ENCODE data around the gene CELSR2.
A peak's percentile ranks its signal among the peaks of the same experiment; 100 is the strongest.

Gene CELSR2

DNA sequence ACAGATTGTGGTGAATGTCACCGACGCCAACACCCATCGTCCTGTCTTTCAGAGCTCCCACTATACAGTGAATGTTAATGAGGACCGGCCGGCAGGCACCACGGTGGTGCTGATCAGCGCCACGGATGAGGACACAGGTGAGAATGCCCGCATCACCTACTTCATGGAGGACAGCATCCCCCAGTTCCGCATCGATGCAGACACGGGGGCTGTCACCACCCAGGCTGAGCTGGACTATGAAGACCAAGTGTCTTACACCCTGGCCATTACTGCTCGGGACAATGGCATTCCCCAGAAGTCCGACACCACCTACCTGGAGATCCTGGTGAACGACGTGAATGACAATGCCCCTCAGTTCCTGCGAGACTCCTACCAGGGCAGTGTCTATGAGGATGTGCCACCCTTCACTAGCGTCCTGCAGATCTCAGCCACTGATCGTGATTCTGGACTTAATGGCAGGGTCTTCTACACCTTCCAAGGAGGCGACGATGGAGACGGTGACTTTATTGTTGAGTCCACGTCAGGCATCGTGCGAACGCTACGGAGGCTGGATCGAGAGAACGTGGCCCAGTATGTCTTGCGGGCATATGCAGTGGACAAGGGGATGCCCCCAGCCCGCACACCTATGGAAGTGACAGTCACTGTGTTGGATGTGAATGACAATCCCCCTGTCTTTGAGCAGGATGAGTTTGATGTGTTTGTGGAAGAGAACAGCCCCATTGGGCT is 3.0 kb downstream of the CELSR2 start:
- DNase-seq (ENCODE audit: low read depth) = no peak

DNA sequence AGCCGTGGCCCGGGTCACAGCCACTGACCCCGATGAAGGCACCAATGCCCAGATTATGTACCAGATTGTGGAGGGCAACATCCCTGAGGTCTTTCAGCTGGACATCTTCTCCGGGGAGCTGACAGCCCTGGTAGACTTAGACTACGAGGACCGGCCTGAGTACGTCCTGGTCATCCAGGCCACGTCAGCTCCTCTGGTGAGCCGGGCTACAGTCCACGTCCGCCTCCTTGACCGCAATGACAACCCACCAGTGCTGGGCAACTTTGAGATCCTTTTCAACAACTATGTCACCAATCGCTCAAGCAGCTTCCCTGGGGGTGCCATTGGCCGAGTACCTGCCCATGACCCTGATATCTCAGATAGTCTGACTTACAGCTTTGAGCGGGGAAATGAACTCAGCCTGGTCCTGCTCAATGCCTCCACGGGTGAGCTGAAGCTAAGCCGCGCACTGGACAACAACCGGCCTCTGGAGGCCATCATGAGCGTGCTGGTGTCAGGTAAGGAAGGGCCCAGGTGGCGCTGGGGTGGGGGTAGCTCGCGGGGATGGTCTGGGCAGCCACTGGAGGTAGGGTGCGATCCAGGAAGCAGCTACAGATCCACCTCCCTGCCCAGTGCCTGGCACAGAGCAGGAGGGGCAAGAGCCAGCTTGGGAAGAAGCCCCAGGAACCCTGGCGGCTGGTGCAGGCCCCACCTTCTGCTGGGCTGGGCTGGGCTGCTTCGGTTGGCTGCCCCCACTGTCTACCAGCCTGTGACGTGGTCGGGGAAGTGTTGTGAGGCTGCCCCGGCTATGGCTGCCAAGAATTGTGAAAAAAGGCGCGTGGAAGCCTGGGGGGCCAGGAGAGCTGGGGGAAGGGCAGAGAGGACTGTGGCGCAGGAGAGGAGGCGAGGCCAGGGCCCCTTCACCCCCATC is 3.8 kb downstream of the CELSR2 start:
- DNase-seq (ENCODE audit: low read depth) = no peak

DNA sequence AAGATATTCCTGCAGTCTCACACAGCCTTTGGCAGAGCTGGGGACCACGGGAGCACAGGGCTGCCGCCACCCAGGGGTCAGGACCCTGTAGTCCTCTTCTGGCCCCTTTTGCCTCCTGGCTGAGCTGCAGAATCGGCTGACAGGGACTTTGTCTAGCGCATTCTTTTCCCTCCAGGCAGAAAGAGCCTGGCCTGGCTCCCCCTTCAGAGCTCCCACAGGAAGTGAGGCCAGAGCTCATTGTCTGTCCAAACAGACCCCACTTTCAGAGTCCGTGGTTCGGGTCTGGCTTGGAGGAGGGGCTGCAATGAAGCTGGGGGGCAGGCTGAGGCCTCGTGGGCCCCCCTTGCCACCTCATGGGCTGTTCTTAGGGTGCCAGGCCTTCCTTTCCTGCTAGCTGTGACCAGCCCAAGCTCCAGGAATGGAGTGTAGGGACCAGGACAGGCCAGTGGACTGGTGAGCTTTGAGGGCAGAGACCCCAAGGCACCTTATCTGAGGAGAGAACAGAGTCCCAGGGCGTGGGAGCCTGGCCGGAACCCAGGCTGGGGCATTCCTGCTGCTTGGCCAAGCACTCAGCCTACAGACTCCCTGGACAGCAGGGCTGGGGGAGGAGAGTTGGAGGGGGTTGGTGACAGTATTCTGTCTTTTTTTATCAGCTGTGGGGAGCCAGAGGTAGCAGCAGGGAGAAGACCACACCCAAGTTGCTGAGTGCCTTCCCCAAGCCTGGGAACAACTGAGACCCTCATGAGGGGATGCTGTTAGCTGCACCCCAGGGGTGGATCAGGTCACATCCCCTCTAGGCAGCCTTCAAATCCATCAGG is 4.7 kb downstream of the CELSR2 start:
- DNase-seq (ENCODE audit: low read depth) = no peak

DNA sequence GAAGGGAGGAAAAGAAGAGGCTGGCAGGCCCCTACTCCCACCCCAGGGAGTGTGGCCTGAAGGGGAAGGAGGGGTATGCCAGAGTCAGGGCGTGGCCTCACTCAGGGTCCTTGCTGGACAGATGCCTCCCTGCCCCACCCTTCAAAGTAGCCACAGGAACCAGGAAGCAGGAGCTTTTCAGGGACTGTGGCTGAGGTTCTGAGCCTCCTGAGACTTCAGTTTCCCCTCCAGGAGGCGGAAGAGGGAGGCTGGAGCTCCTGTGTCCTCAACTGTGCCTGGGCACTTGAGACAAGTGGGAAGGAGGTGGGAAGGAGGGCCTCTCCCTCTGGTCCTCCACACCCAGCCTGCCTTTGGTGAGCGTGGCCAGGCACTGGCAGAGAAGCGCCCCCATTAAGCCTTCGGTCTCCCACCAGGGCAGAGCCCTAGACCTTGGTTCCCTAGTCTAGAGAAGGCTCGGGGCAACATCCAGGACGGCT is 5.3 kb downstream of the CELSR2 start:
- DNase-seq (ENCODE audit: low read depth) = no peak

DNA sequence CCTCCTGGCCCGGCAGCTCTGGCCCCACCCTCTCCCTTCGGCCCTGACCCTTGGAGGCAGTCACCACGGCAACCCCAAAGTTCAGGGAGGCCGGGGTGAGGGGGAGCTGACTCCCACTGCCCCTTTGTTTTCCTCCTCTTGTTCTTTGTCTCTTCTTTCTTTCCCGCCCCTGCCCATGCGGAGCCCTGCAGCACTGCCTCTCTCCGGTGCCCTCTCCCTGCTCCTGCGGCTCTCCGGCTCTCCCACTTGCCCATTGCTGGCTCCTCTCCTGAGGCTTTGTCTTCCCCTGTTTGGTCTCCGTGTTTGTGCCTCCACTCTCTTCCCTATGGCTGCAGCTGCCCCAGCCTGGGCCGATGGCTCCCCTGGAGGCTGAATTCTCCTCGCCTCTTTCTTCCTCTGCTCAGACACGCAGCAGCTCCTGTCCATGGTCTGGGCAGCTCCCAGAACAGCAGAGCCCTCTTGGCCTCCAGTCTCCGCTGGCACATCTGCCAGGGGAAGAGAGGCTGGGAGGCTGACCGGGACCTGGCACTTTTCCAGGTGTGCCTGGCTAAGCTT is 5.8 kb downstream of the CELSR2 start:
- DNase-seq (ENCODE audit: low read depth) = no peak

DNA sequence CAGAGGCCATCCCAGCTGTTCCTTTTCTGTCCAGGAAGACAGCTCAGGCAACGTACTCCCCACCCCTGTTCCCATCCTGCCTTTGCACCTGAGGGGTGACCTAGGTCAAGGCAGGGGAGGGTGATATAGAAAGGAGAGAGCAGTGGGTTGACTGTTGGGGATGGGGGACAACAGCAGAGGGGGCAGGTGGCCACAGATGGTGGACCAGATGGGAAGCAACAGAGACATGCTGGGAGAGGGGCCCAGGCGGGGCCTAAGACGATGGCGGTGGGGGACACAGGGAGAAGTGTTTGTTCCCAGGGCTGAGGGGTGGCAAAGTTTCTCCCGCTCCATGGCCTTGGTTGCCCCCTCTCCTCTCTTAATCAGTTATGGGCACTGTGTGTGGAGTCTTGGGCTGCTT is 6.3 kb downstream of the CELSR2 start:
- no peak for DNase-seq (ENCODE audit: low read depth)

DNA sequence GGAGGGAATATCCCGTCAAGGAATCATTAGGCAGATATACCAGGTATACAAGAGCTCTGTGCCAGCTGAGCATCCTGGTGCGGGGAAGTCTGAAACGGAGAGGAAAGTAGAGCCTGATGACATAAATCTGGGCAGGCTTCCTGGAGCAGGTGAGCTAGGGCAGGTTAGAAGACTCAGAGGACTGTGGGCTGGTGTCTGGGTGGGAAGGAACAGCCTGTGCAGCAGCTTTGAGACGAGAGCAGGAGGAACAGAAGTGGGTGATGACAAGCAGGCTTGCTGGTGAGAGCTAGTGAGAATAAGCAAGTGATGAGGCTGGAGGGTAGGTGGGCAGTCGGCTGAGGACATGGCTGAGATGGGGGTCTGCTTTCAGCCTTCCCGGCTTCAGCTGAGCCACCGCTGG is 6.7 kb downstream of the CELSR2 start:
- no peak for DNase-seq (ENCODE audit: low read depth)

DNA sequence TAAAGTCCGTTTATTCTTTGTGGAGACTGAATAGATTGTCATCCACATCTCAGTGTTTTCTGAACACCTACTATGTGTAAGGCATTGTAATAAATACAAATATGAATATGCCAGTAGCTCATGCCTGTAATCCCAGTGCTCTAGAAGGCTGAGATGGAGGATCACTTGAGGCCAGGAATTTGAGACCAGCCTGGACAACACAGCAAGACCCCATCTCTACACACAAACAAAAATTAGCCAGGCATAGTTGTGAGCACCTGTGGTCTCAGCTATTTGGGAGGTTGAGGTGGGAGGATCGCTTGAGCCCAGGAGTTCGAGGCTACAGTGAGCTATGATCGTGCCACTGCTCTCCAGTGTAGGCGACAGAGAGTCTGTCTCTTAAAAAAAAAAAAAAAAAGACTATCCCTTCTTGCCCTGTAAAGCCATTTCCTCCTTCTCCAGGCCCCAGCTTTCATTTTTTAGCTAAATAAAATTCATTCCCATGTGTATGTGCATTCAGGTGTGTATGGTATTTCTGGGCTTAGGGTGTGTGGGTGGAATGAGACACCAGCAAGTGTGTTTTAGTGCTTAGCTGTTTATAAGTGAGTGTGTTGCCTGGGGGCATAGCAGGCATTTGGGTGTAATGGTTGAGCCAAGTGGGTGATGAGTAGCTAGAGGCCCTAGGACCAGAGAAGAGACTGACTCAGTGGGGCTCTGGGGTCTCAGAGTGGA is 7.8 kb downstream of the CELSR2 start:
- DNase-seq (ENCODE audit: low read depth) = no peak

DNA sequence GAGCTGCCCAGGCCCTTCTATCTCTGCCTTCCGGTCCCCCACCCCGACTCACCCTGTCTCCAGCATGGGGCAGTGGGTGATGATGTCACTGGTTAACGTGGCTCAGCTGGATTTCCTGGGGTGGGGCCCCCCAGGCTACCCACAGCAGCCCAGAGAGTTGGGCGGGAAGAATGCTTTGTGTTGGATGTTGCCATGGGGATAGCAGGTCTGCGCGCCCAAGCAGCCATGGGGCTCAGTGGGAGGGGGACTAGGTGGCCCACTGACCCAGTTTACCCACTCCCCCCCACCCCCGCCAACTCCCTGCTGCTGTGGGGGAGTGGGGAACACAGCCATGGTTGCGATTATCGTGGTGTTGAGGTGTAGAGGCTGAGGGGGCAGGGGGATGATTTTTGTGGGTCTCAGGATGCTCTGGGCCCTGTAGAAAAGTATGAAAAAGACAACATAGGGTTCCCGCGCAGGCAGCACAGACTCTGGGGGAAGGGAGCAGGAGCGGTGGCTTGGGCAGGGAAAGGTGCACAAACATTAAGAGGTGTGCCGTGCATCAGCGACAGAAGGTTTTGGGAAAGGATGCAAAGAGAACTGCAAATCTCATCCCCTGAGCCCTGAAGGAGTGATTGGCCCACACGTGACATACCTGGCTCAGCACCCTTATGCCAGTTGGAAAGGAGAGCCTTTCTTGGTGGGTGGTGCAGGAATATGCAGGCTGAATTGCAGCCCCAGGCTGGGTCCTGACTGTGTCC is 8.5 kb downstream of the CELSR2 start:
- no peak for DNase-seq (ENCODE audit: low read depth)

DNA sequence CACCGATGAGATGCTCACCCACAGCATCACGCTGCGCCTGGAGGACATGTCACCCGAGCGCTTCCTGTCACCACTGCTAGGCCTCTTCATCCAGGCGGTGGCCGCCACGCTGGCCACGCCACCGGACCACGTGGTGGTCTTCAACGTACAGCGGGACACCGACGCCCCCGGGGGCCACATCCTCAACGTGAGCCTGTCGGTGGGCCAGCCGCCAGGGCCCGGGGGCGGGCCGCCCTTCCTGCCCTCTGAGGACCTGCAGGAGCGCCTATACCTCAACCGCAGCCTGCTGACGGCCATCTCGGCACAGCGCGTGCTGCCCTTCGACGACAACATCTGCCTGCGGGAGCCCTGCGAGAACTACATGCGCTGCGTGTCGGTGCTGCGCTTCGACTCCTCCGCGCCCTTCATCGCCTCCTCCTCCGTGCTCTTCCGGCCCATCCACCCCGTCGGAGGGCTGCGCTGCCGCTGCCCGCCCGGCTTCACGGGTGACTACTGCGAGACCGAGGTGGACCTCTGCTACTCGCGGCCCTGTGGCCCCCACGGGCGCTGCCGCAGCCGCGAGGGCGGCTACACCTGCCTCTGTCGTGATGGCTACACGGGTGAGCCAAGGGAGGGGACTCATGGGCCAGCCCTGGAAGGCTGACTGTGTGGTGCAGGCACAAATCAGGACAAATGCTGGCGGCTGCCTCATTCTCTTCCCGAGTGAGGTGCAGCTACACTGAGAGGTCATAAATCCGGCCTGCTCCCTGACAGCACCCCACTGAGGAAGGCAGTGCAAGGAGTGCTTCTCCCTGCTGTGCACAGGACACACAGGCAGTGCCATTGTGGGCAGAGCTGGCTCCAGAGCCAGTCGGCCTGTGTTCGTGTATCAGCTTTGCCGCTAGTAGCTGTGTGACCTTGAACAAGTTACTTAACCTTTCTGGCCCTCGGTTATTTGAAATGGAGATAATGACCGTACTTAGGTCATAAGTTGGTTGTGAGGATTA is 9.4 kb downstream of the CELSR2 start:
- no peak for DNase-seq (ENCODE audit: low read depth)

DNA sequence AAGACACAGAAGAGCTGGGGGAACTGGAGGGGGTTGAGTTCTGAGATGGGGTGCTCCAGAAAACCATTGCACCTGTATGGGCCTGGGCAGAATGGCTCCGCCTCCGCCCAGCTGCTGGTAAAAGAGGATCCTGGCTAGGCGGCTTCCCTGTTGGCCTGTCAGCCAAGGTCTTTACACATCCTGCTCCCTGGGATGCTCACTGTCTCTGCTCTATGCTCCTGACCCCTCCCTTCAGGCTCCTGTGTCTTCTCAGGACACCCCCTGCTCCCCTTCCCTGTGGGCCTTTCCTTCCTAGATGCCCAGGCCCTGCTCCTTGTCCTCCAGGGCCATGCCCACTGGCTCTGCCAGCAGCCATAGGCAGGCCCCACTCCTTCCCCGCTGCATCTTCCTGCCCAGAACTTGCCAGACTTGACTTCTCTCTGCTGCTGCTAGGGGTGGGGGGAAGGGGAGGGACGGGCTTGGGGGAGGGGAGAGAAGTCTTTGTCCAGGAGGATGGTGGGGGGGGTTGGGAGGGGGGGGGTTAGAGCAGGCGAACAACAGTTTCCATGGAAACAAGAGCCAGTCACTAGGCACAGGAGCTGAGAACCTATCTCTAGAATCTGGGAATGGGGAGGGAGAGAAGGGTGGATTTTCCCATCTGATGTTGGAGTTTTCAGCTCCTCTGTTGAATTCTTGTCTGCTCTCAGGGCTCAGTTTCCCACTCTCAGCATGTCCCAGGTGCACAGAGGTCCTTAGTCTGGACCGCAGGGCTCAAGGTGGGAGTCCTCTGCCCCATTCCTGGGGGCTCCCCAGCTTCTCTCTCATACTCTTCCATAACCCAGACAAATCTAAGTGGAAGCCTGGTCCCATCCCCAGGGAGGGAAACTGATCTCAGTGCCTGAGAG is 10.6 kb downstream of the CELSR2 start:
- no peak for DNase-seq (ENCODE audit: low read depth)

DNA sequence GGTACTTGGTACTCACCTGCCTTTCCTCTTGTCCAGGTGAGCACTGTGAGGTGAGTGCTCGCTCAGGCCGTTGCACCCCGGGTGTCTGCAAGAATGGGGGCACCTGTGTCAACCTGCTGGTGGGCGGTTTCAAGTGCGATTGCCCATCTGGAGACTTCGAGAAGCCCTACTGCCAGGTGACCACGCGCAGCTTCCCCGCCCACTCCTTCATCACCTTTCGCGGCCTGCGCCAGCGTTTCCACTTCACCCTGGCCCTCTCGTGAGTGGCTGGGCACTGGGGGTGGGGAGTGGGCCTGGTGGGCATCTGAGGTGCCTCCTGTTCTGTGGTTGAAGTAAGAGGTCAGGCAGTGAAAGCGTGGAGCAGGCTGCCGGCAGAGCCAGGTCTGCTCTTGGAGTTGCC is 11.7 kb downstream of the CELSR2 start:
- DNase-seq (ENCODE audit: low read depth) = no peak

DNA sequence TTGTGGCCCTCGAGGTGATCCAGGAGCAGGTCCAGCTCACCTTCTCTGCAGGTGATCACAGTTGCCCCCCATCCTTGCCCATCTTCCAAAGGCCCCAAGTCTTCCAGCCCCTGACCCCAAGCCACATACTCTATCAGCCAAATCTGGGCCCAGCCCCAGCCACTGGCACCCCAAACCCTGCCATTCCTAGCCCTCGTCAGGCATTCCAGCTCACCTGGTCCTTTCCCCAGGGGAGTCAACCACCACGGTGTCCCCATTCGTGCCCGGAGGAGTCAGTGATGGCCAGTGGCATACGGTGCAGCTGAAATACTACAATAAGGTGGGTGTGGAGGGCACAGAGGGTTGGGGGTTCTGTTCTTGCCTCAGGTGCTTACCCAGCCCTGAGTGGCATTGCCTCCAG is 12.2 kb downstream of the CELSR2 start:
- DNase-seq (ENCODE audit: low read depth) = no peak

DNA sequence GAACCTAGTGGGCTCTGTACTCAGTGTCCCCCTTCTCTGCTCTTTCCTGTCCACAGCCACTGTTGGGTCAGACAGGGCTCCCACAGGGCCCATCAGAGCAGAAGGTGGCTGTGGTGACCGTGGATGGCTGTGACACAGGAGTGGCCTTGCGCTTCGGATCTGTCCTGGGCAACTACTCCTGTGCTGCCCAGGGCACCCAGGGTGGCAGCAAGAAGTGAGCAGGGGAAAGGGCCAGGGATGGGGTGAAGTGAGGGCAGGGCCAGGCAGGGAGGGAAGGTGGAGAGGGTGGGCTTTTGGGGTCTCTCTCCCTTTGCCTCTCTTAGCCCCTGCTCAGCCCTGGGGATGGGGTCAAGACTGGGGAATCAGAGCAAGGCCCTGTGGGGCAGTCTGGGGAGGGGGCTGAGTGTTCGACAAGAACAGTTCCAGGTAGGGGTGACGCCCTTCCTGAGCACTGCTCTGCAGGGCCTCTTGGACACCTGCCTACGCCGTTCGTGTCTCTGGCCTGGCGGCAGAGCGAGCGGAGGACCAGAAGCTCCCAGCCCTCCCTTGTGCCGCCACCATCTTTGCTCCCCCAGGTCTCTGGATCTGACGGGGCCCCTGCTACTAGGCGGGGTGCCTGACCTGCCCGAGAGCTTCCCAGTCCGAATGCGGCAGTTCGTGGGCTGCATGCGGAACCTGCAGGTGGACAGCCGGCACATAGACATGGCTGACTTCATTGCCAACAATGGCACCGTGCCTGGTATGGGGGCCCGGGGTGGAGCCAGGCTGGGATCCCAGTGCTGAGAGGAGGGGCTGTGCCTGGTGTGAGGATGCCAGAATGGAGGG is 13.1 kb downstream of the CELSR2 start:
- no peak for DNase-seq (ENCODE audit: low read depth)

DNA sequence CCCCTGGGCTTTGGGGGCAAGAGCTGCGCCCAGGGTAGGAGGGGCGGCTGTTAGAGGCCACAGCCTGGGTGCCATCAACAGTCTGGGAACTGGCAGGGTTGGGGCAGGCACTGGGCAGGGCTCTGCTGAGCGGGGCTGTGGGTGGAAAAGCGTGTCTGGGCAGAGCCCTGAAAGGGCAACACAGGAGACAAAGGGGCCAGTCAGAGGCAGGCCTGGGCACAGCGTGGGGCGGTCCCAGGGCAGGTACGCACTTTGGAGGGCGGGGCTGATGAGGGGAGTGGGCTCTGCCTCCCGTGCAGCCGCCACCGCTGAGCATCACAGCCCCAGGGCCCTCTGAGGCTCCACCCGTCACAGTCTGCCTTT is 13.9 kb downstream of the CELSR2 start:
- DNase-seq (ENCODE audit: low read depth) = no peak

DNA sequence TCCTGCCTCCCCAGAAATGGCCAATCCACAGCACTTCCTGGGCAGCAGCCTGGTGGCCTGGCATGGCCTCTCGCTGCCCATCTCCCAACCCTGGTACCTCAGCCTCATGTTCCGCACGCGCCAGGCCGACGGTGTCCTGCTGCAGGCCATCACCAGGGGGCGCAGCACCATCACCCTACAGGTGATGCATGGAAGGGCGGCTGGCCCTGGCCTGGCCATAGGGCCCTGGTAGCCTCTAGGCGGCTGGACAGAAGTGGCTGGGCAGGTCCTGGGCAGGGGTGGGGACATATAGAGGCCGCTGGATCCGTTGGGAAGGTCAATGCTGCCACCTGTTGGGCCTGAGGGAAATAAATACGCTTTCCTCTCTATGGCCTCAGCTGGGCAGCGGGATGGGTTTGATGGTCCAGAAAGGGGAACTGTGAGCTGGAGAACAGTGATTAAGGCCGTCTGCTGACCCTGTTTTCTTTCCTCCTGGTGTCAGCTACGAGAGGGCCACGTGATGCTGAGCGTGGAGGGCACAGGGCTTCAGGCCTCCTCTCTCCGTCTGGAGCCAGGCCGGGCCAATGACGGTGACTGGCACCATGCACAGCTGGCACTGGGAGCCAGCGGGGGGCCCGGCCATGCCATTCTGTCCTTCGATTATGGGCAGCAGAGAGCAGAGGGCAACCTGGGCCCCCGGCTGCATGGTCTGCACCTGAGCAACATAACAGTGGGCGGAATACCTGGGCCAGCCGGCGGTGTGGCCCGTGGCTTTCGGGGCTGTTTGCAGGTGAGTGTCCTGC is 14.4 kb downstream of the CELSR2 start:
- DNase-seq (ENCODE audit: low read depth) = peak; percentile 51

DNA sequence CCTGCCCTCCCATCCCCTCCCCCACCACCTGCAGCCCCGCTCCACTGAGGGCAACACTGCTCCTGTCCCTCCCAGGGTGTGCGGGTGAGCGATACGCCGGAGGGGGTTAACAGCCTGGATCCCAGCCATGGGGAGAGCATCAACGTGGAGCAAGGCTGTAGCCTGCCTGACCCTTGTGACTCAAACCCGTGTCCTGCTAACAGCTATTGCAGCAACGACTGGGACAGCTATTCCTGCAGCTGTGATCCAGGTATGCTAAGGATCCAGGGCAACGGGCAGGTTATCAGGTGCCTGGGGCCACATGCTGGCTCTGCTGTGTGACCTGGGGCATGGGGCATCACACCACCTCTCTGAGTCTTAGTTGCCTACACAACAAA is 15.0 kb downstream of the CELSR2 start:
- DNase-seq (ENCODE audit: low read depth) = no peak

Measured in HS-27A (cell line).